ENCODE measurements around the gene ARHGEF4.
A peak's percentile ranks its signal among the peaks of the same experiment; 100 is the strongest.

ARHGEF4 gene, protein sequence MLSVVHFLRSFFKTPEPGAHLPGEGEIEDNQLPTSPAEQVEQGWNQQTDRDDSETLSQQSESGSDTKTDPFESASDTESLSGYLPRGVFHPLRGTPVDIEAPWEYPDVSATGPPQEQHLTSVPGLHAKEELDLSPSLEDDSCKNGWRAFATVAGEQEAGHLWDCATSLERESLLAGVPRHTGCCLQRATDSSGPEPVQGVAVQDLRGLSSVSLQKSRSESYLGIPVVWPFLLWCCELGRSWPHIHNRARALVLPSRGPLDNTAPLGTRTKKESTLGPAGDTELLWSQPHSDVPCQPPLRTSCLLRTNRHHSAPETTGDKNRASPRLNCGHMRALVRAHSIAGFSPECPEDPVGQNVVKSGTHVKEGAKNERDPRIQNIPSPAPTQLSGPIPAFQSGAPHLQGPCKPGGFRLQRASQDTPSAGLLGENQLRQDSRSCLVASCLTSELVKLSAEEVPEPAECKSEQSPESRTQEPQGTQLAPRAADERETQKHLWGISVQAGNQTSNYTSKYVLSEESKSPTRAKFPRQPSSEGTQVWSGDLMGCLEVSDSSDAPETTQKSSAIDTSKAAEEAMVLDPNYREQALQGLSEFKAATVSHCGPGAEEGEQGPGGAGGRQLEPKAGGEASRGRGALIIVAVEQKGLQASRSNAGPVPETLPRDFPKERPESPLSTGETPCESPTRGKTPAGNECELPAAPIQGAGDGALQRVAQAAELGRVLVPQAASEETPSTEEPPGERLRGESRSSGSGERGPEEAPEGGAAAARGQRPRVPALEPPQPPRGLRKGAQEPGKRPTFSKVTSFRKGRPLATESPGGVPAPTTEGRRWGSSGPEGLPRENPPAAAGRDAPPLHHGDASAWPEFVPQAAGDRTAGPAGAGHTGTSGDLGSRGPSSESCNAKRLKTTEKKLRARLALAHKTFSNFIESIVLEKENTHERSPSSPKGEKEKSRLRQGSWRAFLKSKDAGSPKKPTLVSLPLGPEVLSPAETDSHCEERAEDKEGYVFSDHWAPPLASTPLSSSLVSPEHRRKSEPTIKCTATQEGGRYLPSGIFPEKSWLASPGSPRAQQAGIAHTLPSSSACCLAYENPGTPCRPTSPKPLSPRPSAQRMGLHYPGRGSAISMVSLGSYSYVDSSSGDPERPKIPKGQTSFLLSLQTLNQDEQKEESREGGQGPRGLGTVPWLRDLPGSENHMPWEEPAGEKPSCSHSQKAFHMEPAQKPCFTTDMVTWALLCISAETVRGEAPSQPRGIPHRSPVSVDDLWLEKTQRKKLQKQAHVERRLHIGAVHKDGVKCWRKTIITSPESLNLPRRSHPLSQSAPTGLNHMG (N-terminal part only)

DNA sequence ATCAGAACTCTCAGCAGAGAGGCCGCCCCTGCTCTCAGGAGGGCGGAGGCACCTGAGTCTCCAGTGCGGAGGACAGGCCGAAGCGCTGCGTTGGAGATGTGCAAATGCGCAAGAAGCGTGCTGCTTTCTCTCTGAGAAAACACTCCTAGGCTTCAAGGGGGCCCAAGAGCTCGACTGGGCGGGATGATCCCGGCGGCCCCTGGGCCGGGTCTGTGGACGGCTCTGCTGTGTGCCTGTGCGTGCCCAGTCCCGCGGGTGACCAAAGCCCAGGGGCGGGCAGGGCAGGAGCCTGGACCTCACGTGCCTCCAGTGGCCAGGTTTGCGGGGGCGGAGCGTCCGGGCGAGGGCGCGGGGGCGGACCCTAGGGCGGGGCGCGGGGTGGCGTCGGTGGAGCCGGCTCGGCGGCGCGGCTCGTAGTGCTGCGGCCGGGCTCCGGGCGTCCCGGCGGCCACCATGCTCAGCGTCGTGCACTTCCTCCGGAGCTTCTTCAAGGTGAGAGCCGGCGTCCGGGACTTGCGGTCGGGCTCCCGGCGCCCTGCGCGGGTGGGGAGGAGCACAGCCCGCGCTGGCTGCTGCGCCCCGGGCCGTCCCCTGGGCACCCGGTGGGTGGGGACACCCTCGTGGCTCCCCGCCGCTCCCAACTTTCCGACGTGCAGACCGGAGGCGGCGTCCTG lies at the start of gene ARHGEF4:
Gene ARHGEF4, plus strand, starts transcription at position 414 of the 674 bp plus-strand sequence. Its CDS starts 40 bp downstream, at position 454.
- DNase-seq, result no peak

DNA sequence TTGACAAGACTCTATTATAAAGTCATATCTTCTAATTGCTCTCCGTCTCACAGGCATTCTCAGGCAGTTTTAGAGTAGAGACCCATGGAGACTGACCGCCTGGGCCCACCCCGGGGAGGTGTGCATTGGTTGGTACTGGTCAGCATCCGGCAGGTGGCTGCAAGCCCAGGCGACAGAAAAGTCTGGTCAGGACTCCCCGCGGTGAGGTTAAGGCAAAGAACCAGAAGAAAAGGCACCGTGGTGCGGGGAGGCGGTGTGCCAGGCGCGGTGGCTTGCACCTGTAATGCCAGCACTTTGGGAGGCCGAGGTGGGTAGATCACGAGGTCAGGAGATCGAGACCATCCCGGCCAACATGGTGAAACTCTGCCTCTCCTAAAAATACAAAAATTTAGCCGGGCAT lies 48.9 kb upstream of the ARHGEF4 start:
- DNase-seq, result no peak

GRCh38 chr2:130790312-130790711 lies 46.4 kb upstream of the ARHGEF4 start:
- DNase-seq, result no peak

- DNase-seq, result no peak
These were observed 45.7 kb upstream of the ARHGEF4 start for GRCh38 chr2:130790804-130791616.

GRCh38 chr2:130791617-130791939 lies 45.1 kb upstream of the ARHGEF4 start:
- DNase-seq, result no peak

DNA sequence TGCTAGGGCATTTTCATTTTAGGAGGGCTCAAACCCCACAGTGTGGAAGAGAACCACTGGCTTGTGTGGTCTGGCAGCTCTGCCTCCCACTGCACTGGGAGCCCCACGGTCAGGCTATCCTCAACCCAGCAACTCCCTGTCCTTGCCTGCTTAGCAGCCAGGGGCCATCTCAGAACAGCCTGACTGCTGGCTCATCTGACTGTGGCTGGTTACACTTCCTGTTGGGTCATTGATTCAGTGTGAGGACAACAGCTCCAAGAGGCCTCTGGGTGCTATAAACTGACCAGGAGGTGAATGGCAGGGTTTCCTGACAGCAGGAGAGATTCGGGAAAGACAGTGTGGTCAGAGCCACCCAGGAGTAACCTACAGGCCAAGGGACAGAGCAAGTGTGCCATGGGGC lies 41.3 kb upstream of the ARHGEF4 start:
- DNase-seq, result no peak

DNA sequence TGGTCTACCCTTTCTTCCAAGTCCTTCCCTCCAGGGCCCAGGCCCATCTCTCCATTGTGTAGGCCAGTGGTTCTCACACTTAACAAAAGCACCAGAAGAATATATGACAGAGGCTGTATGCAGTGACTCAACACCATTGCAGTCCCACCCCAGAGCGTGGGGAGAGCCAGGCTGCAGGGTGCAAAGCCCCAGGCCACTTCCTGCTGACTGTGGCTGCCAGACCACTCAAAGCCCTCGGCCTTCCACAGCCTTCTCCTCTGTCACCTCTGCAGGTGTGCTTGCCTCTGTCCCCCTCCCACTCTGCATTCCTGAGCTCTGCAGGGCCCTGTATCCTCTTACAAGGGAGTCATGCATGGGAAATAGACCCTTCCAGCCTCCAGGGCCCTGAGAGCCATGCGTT lies 40.4 kb upstream of the ARHGEF4 start:
- DNase-seq, result no peak

- DNase-seq, result peak; percentile 84
These were observed 39.0 kb upstream of the ARHGEF4 start for GRCh38 chr2:130797493-130798435.

GRCh38 chr2:130798472-130799218 lies 38.1 kb upstream of the ARHGEF4 start:
- no peak for DNase-seq

DNA sequence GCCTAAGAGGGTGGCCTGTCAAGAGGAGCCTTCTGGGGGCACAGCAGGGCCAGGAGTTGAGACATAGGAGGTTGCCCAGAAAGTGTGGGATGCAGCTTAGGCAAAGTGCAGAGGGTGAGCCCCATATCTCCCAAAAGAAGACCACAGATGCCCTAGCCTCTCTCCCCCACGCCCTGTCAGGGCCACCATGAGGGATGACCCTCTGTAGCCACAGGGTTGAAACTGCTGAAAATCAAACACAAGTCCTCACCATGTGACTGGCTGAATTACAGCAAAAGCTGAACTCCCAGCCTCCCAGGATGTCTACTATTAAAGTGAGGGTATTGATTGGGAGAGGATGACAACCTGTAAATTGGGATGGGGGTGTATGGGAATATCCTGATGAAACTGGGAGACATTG lies 37.4 kb upstream of the ARHGEF4 start:
- no peak for DNase-seq

GRCh38 chr2:130805613-130806012 lies 31.1 kb upstream of the ARHGEF4 start:
- no peak for DNase-seq

DNA sequence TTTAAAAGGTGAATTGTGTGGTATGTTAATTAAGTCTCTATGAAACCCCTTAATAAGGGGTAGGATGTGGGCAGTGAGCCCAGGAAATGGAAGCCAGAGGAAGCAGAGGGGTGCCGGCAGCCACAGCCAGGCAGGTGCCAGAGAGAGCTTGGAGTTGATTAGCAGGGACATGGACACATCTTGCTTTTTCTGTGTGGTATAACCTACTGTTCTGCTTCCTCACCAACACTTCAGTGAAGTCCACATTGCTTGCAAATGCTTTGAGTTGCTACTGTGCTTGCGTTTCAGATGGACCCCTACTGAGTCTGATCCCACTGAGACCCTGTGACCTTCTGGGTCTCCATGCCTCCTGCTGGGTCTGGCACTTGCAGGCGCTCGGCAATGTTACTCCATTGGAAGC lies 30.3 kb upstream of the ARHGEF4 start:
- DNase-seq, result no peak

- peak; percentile 13 for DNase-seq
These were observed 28.9 kb upstream of the ARHGEF4 start for GRCh38 chr2:130807659-130808385.

GRCh38 chr2:130808482-130809268 lies 28.0 kb upstream of the ARHGEF4 start:
- DNase-seq, result peak; percentile 4

DNA sequence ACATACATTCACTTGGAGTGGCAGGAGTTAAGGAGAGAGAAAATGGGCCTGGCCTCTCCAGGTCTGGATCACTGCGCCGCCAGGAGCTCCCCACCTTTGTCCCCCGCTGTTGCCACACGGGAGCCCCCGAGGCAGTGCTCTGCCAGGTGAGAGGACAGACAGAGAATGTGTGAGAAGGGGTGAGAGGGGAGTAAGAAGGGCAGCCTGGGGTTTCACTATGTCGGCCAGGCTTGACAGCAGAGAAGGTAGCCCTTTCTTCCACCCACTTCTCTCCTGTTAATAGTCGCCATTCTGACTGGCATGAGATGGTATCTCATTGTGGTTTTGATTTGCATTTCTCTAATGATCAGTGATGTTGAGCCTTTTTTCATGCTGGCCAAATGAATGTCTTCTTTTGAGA lies 26.2 kb upstream of the ARHGEF4 start:
- DNase-seq, result no peak

DNA sequence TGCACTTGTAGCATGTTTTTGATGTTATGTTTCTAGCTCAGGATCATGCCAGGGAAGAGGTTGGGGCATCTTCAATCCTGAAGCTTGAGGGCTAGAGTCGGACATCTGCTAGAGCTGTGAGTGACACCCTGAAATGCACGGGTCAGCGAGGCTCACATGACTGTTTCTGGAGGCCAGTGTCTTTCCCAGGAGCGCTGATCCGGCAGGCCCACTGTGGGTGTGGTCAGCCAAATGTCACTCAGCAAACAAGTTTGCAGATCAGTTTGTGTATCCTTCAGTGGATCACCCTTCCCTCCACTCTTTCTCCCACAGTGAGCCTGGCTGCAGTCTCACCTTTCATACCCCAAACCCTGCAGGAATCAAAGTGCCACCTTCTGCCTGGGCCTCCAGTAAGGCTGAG lies 23.0 kb upstream of the ARHGEF4 start:
- DNase-seq, result no peak

- no peak for DNase-seq
These were observed 21.6 kb upstream of the ARHGEF4 start for GRCh38 chr2:130814931-130815680.

Measured in hematopoietic multipotent progenitor cell treated with erythropoietin and hydrocortisone succinate and interleukin-3 and kit ligand, for 8 days (in vitro differentiated cells).